ENCODE results near the gene OCIAD1.

Gene OCIAD1

DNA sequence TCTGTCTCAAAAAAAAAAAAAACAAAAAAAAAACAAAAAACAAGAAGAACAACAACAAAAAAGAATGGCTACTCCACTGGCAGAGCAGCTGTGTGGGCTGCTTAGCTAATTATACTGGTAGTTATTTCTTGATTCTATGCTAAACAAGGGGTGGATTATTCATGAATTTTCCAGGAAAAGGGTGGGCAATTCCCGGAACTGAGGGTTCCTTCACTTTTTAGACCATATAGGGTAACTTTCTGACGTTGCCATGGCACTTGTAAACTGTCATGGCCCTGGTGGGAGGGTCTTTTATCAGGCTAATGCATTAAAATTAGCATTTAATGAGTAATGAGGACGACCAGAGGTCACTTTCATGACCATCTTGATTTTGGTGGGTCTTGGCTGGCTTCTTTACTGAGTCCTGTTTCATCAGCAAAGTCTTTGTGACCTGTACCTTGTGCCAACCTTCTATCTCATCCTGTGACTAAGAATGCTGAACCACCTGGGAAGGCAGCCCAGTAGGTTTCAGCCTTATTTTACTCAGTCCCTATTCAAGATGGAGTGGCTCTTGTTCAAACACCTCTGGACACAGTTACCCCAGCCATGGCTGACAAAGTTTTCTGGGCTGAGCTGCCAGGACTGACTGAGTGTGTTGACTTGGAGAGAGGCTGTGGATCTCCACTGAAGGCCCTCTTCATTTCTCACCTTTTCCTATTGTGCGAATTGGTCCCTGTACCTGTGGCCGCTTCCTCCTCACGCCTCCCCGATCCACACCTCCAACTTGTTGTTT lies 77.0 kb downstream of the OCIAD1 start:
- TF ChIP-seq, protein P1, sequence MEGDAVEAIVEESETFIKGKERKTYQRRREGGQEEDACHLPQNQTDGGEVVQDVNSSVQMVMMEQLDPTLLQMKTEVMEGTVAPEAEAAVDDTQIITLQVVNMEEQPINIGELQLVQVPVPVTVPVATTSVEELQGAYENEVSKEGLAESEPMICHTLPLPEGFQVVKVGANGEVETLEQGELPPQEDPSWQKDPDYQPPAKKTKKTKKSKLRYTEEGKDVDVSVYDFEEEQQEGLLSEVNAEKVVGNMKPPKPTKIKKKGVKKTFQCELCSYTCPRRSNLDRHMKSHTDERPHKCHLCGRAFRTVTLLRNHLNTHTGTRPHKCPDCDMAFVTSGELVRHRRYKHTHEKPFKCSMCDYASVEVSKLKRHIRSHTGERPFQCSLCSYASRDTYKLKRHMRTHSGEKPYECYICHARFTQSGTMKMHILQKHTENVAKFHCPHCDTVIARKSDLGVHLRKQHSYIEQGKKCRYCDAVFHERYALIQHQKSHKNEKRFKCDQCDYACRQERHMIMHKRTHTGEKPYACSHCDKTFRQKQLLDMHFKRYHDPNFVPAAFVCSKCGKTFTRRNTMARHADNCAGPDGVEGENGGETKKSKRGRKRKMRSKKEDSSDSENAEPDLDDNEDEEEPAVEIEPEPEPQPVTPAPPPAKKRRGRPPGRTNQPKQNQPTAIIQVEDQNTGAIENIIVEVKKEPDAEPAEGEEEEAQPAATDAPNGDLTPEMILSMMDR (IDR thresholded peaks at IDR 0.05; ENCODE audit: low read depth, low read length, missing control alignments), result no peak
- H3K27me3 ChIP-seq (replicated peaks), result no peaks in the 10 kb centered on the region
- no peaks in the 10 kb centered on the region for H3K36me3 ChIP-seq (replicated peaks)
- DNase-seq, result no peak
- no peak overlapping the region for H3K27ac ChIP-seq
- in situ Hi-C loops (cut with HindIII; ENCODE audit: low pct_ligation_motif_present, low sequenced_read_pairs), result no loop called here
- H3K4me3 ChIP-seq (ENCODE audit: low read depth, low read length), result no peak overlapping the region

DNA sequence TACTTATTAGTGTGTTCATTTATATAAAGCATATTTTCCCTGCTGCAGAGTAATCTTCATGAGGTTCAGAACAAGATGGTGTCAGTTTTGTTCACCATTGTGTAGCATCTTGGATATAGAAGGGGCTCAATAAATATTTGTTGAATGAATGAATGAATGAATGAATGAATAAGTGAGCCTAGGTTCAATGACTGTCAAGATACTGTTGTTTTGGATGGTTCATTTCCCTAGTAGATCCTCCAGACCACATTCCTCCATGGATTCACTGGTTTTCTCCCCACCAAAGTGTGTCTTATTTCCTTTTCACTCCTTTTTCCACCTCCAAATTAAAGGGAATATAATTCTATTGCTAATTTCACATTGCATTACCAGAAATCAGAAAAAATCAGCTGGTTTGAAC lies 77.8 kb downstream of the OCIAD1 start:
- DNase-seq, result no peak
- H3K27ac ChIP-seq, result no peak overlapping the region
- no peaks in the 10 kb centered on the region for H3K27me3 ChIP-seq (replicated peaks)
- no peaks in the 10 kb centered on the region for H3K36me3 ChIP-seq (replicated peaks)
- H3K4me3 ChIP-seq (ENCODE audit: low read depth, low read length), result no peak overlapping the region
- TF ChIP-seq, protein P1 (IDR thresholded peaks at IDR 0.05; ENCODE audit: low read depth, low read length, missing control alignments), result no peak
- in situ Hi-C loops (cut with HindIII; ENCODE audit: low pct_ligation_motif_present, low sequenced_read_pairs), result no loop called here

DNA sequence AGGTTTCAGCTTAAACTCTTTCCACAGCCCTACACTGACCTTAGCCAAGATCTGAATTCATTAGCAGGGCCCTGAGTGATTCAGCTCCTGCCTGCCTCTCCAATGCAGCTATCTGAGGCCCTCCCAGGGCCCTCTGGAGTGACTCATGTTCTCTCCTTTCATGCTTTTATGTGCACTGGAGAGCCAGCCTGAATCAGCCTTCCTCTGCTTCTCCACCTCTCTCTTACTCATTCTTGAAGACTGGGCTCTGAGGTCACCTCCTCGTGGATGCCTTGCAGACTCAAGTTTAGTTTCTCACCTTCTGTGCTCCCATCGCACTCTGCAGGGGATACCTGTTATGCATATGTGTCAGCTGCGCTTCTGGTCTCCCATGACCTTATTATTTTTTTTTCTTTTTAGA lies 78.8 kb downstream of the OCIAD1 start:
- TF ChIP-seq, protein P1 (IDR thresholded peaks at IDR 0.05; ENCODE audit: low read depth, low read length, missing control alignments), result peak; percentile 8
- DNase-seq, result peak; percentile 99
- in situ Hi-C loops (cut with HindIII; ENCODE audit: low pct_ligation_motif_present, low sequenced_read_pairs), result no loop called here
- Histone ChIP-seq H3K27me3 (replicated peaks) (no peaks in the 10 kb centered on the region), H3K36me3 (replicated peaks) (no peaks in the 10 kb centered on the region), H3K27ac (peak overlapping the region; percentile 50), H3K4me3 (ENCODE audit: low read depth, low read length) (no peak overlapping the region)

DNA sequence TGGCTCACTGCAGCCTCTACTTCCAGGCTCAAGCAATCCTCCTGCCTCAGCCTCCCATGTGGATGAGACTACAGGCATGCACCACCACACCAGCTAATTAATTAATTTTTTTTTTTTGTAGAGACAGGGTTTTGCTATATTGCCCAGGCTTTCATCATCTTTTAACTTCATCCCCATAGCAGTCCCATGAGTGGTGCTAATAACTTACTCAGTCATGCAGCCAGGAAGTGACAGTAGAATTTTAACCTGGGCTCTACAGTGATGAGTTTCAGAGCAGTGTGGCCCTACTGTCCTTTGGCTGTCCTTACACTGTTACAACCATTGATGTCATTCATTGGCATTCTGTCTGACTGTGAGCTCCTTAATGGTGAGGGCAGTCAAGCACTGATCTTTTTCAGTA lies 79.6 kb downstream of the OCIAD1 start:
- no peak overlapping the region for H3K27ac ChIP-seq
- no peaks in the 10 kb centered on the region for H3K36me3 ChIP-seq (replicated peaks)
- DNase-seq, result no peak
- in situ Hi-C loops (cut with HindIII; ENCODE audit: low pct_ligation_motif_present, low sequenced_read_pairs), result no loop called here
- no peaks in the 10 kb centered on the region for H3K27me3 ChIP-seq (replicated peaks)
- TF ChIP-seq, protein P1 (IDR thresholded peaks at IDR 0.05; ENCODE audit: low read depth, low read length, missing control alignments), result no peak
- H3K4me3 ChIP-seq (ENCODE audit: low read depth, low read length), result no peak overlapping the region
